T-helper 1 cell treated with Interleukin-12 subunit alpha and Interleukin-12 subunit beta and Interleukin-4 antibody, amounts not matched to agents 30 μg/mL and 1 μg/mL, for 36 hours (primary cell): ENCODE measurements around the gene MTHFD1L.
"Not testable (repeated sequence)": the region's sequence is repeated elsewhere in the genome, so short reads cannot be mapped to it uniquely, and the experiment has no call there.

ENCODE experiments used
- H3K27ac Mint-ChIP-seq: one replicate; pipeline ENCODE4 v1.8.0; 2021; ENCODE audit warnings: mild to moderate bottlenecking, mixed read lengths
- H3K27me3 Mint-ChIP-seq: one replicate; pipeline ENCODE4 v1.8.0; 2021; ENCODE audit warnings: low read depth, mixed read lengths
- H3K36me3 Mint-ChIP-seq: one replicate; pipeline ENCODE4 v1.8.0; 2021; ENCODE audit warnings: low read depth, mixed read lengths
- H3K4me1 Mint-ChIP-seq: one replicate; pipeline ENCODE4 v1.8.0; 2021; ENCODE audit warnings: low read depth, mixed read lengths
- H3K4me3 Mint-ChIP-seq: one replicate; pipeline ENCODE4 v1.8.0; 2021; ENCODE audit warnings: mild to moderate bottlenecking, moderate library complexity, mixed read lengths
- H3K9me3 Mint-ChIP-seq: one replicate; pipeline ENCODE4 v1.8.0; 2021; ENCODE audit warnings: mixed read lengths

MTHFD1L gene

DNA sequence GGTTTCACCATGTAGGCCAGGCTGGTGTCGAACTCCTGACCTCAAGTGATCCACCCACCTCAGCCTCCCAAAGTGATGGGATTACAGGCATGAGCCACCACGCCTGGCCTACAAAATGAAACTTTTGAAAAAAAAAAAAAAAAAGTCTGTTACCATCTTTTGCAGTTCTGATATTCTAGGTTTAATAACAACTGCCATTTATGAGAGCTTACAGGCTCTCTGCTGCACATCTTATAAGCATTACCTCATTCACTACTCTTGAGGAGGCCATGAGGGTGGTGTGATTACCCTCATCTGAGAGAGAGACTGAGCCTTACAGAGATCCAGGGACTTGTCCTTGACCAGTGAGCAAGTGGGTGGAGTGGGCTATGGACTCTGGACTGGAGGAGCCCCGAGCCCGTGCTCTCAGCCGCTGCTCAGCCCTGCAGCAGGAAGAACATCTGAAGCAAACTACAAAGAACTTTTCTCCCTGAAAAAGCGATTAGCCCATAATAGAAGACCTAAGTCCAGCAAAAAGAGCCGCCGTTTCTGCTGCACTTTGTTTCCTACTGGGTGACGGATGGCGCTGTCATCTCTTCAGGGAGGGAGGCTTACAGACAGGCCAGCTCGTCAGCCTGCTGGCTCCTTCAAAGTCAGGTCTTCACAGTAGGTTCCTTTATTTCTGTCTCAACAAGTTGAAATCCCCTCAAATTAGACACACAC, 254.5 kb downstream of the MTHFD1L start:
- Mint-ChIP-seq H3K4me1 (peaks cover 6% of the 10 kb centered on the region), H3K36me3 (no peaks in the 10 kb centered on the region), H3K27me3 (no peaks in the 10 kb centered on the region), H3K4me3 (no peak overlapping the region), H3K27ac (no peak overlapping the region), H3K9me3 (no peaks in the 10 kb centered on the region)

DNA sequence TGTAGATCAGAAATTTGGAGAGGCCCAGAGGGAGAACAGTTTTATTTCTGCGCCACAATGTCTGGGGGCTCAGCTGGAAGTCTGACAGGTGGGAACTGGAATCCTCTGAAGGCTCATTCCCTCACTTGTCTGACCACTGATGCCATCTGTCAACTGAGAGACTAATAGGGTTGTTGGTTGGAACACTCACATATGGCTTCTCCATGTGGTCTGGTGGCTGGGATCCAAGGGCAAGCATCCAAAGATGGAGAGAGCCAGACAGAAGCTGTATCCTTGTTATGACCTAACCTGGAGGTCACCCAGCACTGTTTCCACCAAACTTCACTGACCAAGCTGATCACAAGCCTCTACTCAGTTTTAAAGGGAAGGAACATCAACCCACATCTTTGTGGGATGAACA, 256.4 kb downstream of the MTHFD1L start:
- Mint-ChIP-seq H3K27ac (no peak overlapping the region), H3K9me3 (no peaks in the 10 kb centered on the region), H3K27me3 (no peaks in the 10 kb centered on the region), H3K4me3 (no peak overlapping the region), H3K4me1 (peaks cover 6% of the 10 kb centered on the region), H3K36me3 (no peaks in the 10 kb centered on the region)

DNA sequence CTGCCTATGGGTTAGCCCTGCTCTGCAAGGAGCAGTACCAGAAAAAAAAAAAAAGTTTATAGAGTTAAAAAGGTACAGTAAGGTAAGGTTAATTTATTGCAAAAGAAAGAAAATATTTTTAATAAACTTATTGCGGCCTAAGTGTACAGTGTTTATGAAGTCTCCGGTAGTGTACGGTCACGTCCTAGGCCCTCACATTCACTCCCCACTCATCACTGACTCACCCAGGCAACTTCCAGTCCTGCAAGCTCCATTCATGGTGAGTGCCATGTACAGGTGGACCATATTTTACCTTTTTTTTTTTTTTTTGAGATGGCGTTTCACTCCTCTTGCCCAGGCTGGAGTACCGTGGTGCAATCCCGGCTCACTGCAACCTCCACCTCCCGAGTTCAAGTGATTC, 258.1 kb downstream of the MTHFD1L start:
- H3K4me1 Mint-ChIP-seq, H3K36me3 Mint-ChIP-seq, H3K27ac Mint-ChIP-seq, H3K27me3 Mint-ChIP-seq, H3K9me3 Mint-ChIP-seq, H3K4me3 Mint-ChIP-seq: not testable (repeated sequence)

DNA sequence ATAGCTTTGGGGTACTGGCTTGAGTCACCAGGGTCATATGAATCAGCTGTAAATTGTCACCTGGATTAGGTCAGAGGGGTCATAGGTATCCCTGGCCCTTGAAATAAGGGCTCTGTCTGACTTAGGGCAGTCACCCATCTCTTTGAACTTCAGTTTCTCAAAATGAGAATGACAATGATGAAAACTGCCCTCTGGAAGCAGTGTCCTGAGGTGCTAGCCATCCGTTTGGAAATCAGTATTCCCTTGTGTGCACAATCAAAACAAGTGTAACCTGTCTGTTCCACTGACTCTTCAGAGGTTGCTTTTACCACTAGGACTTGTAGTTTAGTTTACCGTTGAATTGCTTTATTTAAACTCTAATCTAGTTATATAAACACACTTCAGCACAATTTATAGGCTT, 259.7 kb downstream of the MTHFD1L start:
- not testable (repeated sequence) for H3K4me1 Mint-ChIP-seq, H3K36me3 Mint-ChIP-seq, H3K9me3 Mint-ChIP-seq, H3K4me3 Mint-ChIP-seq, H3K27ac Mint-ChIP-seq, H3K27me3 Mint-ChIP-seq

DNA sequence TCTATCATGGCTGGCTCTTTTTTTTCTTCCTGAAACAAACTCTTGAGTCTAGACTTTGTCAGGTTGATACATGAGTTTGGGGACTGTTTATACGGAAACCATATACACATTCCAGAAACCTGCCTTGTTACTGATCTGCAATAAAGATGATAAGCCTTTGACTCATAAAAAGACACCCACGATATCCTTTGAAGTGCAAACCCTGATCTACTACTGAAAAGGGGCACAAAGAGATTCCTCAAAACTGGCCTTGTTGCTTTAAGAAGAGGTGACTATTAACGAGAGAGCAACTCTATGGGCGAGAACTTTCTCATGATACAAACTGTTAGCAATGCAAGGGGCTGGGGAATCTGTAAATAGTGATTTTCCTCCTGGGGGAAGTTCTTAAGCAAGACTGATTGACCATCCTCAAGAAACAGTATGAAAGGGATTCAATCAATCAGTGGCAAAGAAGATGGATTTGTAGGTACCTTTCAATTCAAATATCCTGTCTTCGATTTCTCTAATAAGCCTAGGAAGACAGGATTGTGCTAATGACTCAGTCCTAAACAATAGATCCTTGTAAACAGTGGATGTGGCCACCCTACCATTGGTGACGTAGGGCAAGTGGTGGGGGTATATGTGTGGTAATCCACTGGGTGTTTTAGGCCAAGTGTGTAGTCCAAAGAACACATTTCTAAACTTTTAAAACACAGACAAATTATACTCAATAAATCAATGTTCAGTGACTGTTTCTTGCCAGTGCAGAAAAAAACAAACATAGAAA, 260.3 kb downstream of the MTHFD1L start:
- H3K27ac Mint-ChIP-seq, H3K9me3 Mint-ChIP-seq, H3K27me3 Mint-ChIP-seq, H3K36me3 Mint-ChIP-seq, H3K4me3 Mint-ChIP-seq, H3K4me1 Mint-ChIP-seq: not testable (repeated sequence)

DNA sequence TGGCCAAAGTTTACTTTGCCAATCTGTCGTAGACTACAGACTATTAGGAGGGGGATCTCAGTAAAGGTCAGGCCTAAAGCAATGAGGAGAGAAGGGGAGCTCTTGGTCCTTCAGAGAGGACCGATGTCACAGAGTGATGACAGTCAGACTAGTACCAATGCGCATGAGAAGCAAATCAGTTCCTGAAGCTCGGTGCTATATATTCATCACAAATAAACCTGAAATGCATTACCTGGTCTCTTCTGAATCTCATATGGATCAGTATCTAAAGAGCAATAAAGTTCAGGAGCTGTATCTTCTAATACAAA, 260.9 kb downstream of the MTHFD1L start:
- H3K27ac Mint-ChIP-seq, H3K4me3 Mint-ChIP-seq, H3K4me1 Mint-ChIP-seq, H3K9me3 Mint-ChIP-seq, H3K27me3 Mint-ChIP-seq, H3K36me3 Mint-ChIP-seq: not testable (repeated sequence)

DNA sequence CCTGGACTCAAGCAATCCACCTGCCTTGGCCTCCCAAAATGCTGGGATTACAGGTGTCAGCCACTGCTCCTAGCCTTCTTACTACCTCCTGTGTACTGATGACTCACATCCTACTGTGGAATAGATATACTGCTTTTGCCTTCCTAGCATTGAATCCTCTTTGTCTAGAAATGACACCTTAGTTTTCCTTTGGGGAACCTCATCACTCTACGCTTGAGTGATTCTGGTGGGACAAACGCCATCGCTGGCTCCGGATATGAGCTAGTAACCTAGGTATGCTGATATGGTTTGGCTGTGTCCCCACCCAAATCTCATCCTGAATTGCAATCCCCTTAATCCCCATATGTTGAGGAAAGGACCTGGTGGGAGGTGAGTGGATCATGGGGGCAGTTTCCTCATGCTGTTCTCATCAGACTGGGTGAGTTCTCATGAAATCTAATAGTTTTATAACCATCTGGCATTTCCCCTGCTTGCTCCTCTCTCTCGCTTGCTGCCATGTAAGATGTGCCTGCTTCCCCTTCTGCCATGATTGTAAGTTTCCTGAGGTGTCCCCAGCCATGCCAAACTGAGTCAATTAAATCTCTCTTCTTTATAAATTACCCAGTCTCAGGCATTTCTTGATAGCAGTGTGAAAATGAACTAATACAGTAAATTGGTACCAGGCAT, 261.8 kb downstream of the MTHFD1L start:
- not testable (repeated sequence) for H3K4me1 Mint-ChIP-seq, H3K27ac Mint-ChIP-seq, H3K36me3 Mint-ChIP-seq, H3K27me3 Mint-ChIP-seq, H3K4me3 Mint-ChIP-seq, H3K9me3 Mint-ChIP-seq

DNA sequence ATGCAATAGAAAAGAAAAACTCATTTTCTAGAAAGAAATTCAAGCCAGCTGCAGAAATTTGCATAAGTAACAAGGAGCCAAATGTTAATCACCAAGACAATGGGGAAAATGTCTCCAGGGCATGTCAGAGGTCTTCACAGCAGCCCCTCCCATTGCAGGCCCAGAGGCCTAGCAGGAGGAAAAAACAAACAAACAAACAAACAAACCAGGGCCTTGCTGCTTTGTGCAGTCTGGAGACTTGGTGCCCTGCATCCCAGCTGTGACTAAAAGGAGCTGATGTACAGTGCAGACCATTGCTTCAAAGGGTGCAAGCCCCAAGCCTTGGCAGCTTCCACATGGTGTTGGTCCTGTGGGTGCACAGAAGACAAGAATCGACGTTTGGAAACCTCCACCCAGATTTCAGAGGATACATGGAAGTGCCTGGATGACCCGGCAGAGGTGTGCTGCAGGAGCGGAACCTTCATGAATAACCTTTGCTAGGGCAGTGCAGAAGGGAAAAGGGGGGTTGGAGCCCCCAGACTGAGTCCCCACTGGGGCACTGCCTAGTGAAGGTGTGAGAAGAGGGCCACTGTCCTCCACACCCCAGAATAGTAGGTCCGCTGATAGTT, 263.4 kb downstream of the MTHFD1L start:
- H3K4me1 Mint-ChIP-seq: no peaks in the 10 kb centered on the region
- no peaks in the 10 kb centered on the region for H3K36me3 Mint-ChIP-seq
- no peaks in the 10 kb centered on the region for H3K27me3 Mint-ChIP-seq
- no peaks in the 10 kb centered on the region for H3K9me3 Mint-ChIP-seq
- no peak overlapping the region for H3K4me3 Mint-ChIP-seq
- H3K27ac Mint-ChIP-seq: no peak overlapping the region

DNA sequence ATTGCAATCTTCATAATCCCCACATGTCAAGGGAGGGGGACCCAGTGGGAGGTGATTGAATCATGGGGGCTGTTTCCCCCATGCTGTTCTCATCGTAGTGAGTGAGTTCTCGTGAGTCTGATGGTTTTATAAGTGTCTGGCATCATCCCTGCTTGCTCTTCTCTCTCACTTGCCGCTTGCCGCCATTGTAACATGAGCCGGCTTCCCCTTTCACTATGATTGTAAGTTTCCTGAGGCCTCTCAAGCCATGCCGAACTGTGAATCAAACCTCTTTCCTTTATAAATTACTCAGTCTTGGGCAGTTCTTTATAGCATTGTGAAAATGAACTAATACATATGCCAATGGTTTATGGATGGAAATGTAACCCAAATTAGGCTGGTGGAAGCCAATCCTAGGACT, 264.8 kb downstream of the MTHFD1L start:
- H3K36me3 Mint-ChIP-seq: no peaks in the 10 kb centered on the region
- no peaks in the 10 kb centered on the region for H3K27me3 Mint-ChIP-seq
- H3K4me3 Mint-ChIP-seq: no peak overlapping the region
- H3K9me3 Mint-ChIP-seq: no peaks in the 10 kb centered on the region
- H3K27ac Mint-ChIP-seq: no peak overlapping the region
- no peaks in the 10 kb centered on the region for H3K4me1 Mint-ChIP-seq

DNA sequence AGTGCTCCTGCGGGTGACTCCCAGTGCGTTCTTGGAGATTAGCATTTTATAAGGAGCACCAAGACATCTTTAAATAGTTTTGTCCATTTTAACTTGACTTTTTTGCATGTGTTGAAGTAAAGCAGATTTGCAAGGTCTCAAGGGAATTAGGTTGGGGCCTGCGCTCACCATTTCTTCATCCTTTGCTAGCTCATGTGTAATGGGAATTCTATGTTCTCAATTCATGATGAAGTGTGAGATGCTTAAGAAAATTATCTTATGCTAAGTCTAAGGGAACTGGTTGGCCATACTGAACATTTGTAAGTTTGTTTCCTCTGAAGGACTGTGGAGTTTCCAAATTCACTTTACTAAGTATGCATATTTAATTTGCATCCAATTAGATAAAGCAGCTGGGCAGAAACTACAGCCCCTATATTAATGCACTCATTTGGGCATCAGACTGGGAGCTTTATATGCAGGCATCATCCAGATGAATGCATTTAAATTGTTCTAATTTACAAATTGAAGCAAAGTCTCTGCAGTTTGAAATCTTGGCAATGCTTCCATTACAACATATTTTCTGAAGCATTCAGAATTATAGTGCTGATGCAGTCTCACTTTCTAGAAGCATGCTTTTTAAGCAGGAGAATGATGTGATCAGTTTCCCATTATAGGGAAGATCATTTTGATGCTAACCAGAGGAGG, 266.0 kb downstream of the MTHFD1L start:
- no peak overlapping the region for H3K4me3 Mint-ChIP-seq
- H3K36me3 Mint-ChIP-seq: no peaks in the 10 kb centered on the region
- no peaks in the 10 kb centered on the region for H3K9me3 Mint-ChIP-seq
- H3K4me1 Mint-ChIP-seq: no peaks in the 10 kb centered on the region
- H3K27me3 Mint-ChIP-seq: peaks cover under 1% of the 10 kb centered on the region
- H3K27ac Mint-ChIP-seq: no peak overlapping the region

DNA sequence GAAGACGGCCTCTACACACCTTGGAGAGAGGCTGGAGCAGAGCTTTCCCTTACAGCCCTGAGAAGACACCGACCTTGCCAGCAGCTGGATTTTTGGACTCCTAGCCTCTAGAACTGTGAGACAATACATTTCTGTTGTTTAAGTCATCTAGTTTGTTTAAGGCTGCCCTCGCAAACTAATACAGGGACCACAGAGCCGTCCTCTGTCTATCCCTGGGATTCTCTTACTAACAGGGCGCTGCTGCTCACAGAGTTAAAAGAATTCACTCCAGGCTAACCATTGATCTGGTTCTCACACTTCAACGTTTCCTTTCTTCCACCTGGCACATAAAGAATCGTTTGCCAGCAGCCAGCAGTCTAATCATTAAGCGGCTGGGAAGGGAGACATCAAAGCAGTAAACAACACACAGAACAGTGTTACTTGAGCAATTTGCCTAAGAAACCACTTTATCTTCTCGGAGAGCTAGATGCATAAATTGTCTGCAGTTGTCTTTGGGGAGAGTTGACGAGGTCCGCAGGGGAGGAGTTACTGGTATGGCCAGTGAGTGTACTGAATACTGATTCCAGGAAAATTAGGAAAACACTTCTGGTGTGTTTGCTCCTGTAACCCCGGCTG, 270.7 kb downstream of the MTHFD1L start:
- no peaks in the 10 kb centered on the region for H3K9me3 Mint-ChIP-seq
- no peak overlapping the region for H3K4me3 Mint-ChIP-seq
- H3K27ac Mint-ChIP-seq: no peak overlapping the region
- no peaks in the 10 kb centered on the region for H3K36me3 Mint-ChIP-seq
- H3K27me3 Mint-ChIP-seq: peaks cover 9% of the 10 kb centered on the region
- no peaks in the 10 kb centered on the region for H3K4me1 Mint-ChIP-seq

DNA sequence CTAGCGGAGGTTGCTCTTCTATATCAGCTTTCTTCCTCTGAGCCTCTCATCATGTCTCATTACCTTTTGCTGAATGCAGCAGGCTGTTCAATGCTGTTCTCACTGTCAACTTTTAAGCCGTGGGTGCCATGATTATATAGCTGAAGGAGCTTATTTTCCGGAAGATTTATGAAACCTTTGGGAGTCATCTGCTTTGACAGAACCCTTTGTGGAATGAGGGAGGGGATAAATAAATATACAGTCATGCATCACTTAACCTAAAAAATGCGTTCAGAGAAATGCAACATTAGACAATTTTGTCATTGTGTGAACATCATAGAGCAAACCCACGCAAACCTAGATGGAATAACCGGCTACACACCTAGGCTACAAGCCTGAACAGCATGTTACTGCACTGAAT, 272.0 kb downstream of the MTHFD1L start:
- Mint-ChIP-seq H3K4me1 (no peaks in the 10 kb centered on the region), H3K4me3 (no peak overlapping the region), H3K9me3 (no peaks in the 10 kb centered on the region), H3K36me3 (no peaks in the 10 kb centered on the region), H3K27ac (no peak overlapping the region), H3K27me3 (peaks cover 9% of the 10 kb centered on the region)

DNA sequence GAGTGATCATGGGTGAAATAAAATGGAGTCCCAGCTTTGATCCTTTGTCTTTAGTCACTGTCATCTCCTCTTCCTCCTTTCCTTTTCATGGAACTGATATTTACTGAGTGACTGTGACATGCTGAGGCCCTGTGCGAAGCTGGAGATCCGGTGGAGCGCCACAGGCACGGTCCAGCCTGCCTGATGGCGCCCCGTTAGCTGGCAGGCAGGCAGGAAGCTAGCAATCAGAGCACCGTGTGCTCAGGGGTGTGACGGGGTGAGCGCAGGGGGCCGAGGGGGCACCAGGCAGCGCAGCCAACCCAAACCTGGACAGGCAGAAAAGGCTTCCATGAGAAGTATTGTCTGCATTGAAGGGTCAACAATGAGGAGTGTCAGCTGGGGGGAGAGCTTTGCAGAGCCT, 274.0 kb downstream of the MTHFD1L start:
- Mint-ChIP-seq H3K4me3 (no peak overlapping the region), H3K27me3 (peaks cover 9% of the 10 kb centered on the region), H3K4me1 (no peaks in the 10 kb centered on the region), H3K27ac (no peak overlapping the region), H3K36me3 (no peaks in the 10 kb centered on the region), H3K9me3 (no peaks in the 10 kb centered on the region)

DNA sequence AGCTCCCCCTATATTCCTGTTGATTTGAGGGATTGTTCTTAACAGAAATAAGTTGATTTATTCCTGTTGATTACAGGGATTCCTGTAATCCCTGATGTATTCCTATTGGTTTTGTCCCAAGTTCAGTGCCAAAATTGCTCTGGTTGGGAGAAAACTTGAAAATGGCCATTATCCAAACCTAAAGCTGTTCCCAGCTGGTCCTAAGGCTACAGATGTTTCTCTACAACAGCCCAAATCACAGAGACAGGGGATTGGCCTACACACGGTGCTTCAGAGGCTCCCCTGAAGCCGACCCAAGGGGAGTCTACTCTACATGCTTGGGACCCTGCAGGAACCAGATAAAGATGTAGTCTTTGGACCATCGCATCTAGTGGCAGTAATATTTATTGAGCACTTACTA, 275.3 kb downstream of the MTHFD1L start:
- peaks cover 9% of the 10 kb centered on the region for H3K27me3 Mint-ChIP-seq
- no peak overlapping the region for H3K27ac Mint-ChIP-seq
- no peaks in the 10 kb centered on the region for H3K9me3 Mint-ChIP-seq
- H3K4me1 Mint-ChIP-seq: no peaks in the 10 kb centered on the region
- no peaks in the 10 kb centered on the region for H3K36me3 Mint-ChIP-seq
- H3K4me3 Mint-ChIP-seq: no peak overlapping the region
